ENCODE measurements around the gene SGMS1.
A peak's percentile ranks its signal among the peaks of the same experiment; 100 is the strongest.
"Not testable (repeated sequence)": the region's sequence is repeated elsewhere in the genome, so short reads cannot be mapped to it uniquely, and the experiment has no call there.

The SGMS1 gene

DNA sequence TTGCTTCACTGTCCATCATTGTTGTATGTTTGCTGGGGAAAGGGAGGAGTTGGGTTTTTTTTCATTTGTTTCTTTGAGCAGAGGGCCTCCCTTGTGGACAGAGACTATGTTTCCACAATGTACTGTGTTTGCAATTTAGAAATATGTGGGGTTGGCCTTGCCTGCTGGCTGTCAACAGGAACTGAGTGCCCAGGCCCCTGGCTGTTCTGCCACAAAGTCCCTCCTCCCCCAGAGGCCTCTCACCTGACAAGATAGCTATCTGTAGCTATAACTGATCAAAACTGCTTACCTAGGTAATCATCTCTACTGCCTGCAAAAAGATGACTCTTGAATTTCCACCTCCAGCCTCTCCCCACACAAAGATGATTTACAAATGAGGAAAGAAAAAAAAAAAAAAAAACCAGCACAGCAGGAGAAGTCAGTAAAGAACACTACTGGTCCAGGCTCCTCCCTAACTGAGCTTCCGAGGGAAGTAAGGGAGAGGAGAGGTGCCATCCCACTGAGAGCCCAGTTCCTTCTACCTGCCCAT, 121.8 kb downstream of the SGMS1 start:
- no peaks in the 10 kb centered on the region for H3K36me3 ChIP-seq (replicated peaks)
- no peak overlapping the region for H3K4me3 ChIP-seq (ENCODE audit: low read depth, low read length)
- no peaks in the 10 kb centered on the region for H3K27me3 ChIP-seq (replicated peaks)
- in situ Hi-C loops (cut with HindIII; ENCODE audit: low pct_ligation_motif_present, low sequenced_read_pairs) = no loop called here
- H3K27ac ChIP-seq = no peak overlapping the region
- DNase-seq = no peak
- TF ChIP-seq, protein P1, sequence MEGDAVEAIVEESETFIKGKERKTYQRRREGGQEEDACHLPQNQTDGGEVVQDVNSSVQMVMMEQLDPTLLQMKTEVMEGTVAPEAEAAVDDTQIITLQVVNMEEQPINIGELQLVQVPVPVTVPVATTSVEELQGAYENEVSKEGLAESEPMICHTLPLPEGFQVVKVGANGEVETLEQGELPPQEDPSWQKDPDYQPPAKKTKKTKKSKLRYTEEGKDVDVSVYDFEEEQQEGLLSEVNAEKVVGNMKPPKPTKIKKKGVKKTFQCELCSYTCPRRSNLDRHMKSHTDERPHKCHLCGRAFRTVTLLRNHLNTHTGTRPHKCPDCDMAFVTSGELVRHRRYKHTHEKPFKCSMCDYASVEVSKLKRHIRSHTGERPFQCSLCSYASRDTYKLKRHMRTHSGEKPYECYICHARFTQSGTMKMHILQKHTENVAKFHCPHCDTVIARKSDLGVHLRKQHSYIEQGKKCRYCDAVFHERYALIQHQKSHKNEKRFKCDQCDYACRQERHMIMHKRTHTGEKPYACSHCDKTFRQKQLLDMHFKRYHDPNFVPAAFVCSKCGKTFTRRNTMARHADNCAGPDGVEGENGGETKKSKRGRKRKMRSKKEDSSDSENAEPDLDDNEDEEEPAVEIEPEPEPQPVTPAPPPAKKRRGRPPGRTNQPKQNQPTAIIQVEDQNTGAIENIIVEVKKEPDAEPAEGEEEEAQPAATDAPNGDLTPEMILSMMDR (IDR thresholded peaks at IDR 0.05; ENCODE audit: low read depth, low read length, missing control alignments) = no peak

DNA sequence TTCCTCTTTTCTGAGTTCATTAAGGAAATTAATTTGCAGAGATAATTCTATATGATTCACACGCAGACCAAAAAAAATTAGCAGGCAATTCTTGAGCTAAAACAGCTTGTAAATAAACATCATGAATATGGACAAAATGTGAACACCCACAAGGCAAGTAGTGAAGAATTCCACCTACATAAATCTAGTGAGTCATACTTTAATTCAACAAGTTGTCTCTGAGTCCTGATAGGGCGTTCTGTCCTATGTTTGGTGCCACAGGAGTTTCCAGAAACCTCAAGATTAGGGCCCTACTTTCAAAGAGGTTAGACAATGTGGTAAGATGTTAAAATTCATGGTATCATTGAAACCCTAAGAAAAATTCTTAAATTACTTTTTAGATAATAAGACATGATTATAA, 122.3 kb downstream of the SGMS1 start:
- DNase-seq = no peak
- in situ Hi-C loops (cut with HindIII; ENCODE audit: low pct_ligation_motif_present, low sequenced_read_pairs) = no loop called here
- H3K27ac ChIP-seq = no peak overlapping the region
- H3K27me3 ChIP-seq (replicated peaks) = no peaks in the 10 kb centered on the region
- H3K36me3 ChIP-seq (replicated peaks) = no peaks in the 10 kb centered on the region
- H3K4me3 ChIP-seq (ENCODE audit: low read depth, low read length) = no peak overlapping the region
- TF ChIP-seq, protein P1 (IDR thresholded peaks at IDR 0.05; ENCODE audit: low read depth, low read length, missing control alignments) = no peak

DNA sequence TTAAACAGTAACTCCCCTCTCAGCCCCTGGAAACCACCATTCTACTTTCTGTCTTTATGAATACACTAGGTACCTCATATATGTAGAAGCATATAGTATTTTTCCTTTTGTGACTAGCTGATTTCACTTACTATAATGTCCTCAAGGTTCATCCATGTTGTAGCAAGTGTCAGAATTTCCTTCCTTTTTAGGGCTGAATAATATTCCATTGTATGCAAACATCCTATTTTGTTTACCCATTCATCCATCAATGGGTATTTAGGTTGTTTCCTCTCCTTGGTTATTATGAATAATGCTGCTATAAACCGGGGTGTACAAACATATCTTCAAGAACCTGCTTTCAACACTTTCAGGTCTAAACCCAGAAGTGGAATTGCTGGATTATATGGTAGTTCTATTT, 125.3 kb downstream of the SGMS1 start:
- in situ Hi-C loops (cut with HindIII; ENCODE audit: low pct_ligation_motif_present, low sequenced_read_pairs) = no loop called here
- TF ChIP-seq, protein P1 (IDR thresholded peaks at IDR 0.05; ENCODE audit: low read depth, low read length, missing control alignments) = no peak
- Histone ChIP-seq H3K36me3 (replicated peaks) (no peaks in the 10 kb centered on the region), H3K4me3 (ENCODE audit: low read depth, low read length) (no peak overlapping the region), H3K27ac (no peak overlapping the region), H3K27me3 (replicated peaks) (no peaks in the 10 kb centered on the region)
- no peak for DNase-seq

DNA sequence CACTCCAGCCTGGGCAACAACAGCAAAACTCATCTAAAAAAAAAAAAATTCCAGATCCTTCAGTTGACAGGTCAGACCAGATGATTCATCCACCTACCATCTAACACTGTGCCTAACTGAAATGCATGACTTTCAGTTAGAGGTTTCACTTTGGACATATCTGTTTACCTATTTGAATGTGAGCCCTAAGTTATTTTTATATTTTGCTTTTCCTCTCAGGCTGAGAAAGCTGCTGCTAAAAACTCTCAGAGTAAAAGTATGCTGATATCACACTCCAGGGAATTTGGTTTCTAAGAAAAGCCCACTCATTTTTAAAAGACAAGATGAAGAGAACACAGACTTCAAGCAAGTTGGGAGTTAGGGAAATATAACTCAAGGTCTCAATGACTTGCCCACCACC, 126.0 kb downstream of the SGMS1 start:
- peak overlapping the region; percentile 54 for H3K27ac ChIP-seq
- H3K4me3 ChIP-seq (ENCODE audit: low read depth, low read length) = no peak overlapping the region
- TF ChIP-seq, protein P1 (IDR thresholded peaks at IDR 0.05; ENCODE audit: low read depth, low read length, missing control alignments) = no peak
- peak; percentile 62 for DNase-seq
- H3K36me3 ChIP-seq (replicated peaks) = no peaks in the 10 kb centered on the region
- in situ Hi-C loops (cut with HindIII; ENCODE audit: low pct_ligation_motif_present, low sequenced_read_pairs) = no loop called here
- H3K27me3 ChIP-seq (replicated peaks) = no peaks in the 10 kb centered on the region

DNA sequence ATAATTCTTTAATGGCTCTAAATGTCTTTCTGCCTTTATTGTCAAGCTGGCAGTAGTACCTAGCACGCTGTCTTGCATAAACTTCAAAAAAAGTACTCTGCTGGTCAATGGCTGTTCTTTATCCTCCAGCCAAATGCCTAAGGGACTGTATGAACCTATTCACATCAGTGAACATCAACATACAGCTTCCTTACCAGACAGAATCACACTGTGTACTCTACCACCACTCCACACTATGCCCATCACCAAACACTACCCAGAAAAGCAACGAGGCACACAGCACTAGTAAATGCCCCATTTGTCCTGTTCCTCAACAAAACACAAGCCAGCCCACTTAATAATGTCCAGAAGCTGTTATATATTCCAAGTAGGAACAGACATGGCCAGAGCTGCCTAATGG, 127.5 kb downstream of the SGMS1 start:
- no peak for DNase-seq
- in situ Hi-C loops (cut with HindIII; ENCODE audit: low pct_ligation_motif_present, low sequenced_read_pairs) = no loop called here
- Histone ChIP-seq H3K27ac (no peak overlapping the region), H3K36me3 (replicated peaks) (no peaks in the 10 kb centered on the region), H3K4me3 (ENCODE audit: low read depth, low read length) (no peak overlapping the region), H3K27me3 (replicated peaks) (no peaks in the 10 kb centered on the region)
- TF ChIP-seq, protein P1 (IDR thresholded peaks at IDR 0.05; ENCODE audit: low read depth, low read length, missing control alignments) = no peak

DNA sequence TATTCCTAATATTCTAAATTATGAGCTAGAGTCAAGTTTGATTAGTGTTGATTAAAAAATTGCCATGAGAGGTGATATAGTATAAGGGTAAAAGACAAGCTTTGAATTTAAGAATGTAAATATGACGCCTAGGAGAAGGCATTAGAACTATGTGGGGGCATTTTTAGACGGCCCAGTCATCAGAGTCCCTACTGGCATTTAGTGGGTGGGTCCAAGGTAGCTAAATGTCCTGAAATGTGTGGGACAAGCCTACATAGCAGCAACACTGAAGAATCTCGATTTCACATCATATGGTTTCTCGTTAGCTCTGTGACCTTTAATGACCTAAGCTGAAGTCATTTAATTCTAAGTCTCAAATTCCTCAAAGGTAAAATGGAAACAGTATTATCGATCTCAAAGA, 133.5 kb downstream of the SGMS1 start:
- in situ Hi-C loops (cut with HindIII; ENCODE audit: low pct_ligation_motif_present, low sequenced_read_pairs) = no loop called here

DNA sequence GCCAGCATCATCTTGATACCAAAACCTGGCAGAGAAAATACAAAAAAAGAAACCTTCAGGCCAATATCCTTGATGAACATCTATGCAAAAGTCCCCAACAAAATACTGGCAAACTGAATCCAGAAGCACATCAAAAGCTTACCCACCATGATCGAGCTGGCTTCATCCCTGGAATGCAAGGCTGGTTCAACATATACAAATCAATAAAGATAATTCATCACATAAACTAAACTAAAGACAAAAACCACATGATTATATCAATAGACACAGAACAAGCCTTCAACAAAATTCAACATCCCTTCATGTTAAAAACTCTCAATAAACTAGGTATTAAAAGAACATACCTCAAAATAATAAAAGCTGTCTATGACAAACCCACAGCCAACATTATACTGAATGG, 139.2 kb downstream of the SGMS1 start:
- H3K4me3 ChIP-seq (ENCODE audit: low read depth, low read length); H3K27ac ChIP-seq; H3K27me3 ChIP-seq (replicated peaks); H3K36me3 ChIP-seq (replicated peaks); DNase-seq; in situ Hi-C loops (cut with HindIII; ENCODE audit: low pct_ligation_motif_present, low sequenced_read_pairs): not testable (repeated sequence)

More for the DNA sequence above, 133.5 kb downstream of the SGMS1 start:
- peak; percentile 33 for DNase-seq
- Histone ChIP-seq H3K27ac (no peak overlapping the region), H3K4me3 (ENCODE audit: low read depth, low read length) (no peak overlapping the region), H3K36me3 (replicated peaks) (no peaks in the 10 kb centered on the region), H3K27me3 (replicated peaks) (no peaks in the 10 kb centered on the region)
- TF ChIP-seq, protein P1 (IDR thresholded peaks at IDR 0.05; ENCODE audit: low read depth, low read length, missing control alignments) = no peak

Data from brain microvascular endothelial cell (primary cell).